Activated naive CD4-positive, alpha-beta T cell treated with anti-CD3 and anti-CD28 coated beads, Interleukin-2, amount 50 U/mL, for 72 hours (primary cell): Measurements from ENCODE around the gene IGFBP7. TPM values are rescaled to one million over a fixed set of nuclear protein-coding genes. Genes with fewer than 3 reads are reported as not detected.

Experiments
- ATAC-seq, 2 donors: fragments of 150-1000 bp; cut with Tn5 transposase; 2 replicates each; pipeline ENCODE4 v1.10.0; 2021; ENCODE audit warnings: mild to moderate bottlenecking in 2 of 2, moderate library complexity in 2 of 2
- DNase-seq, 2 donors: peaks; one replicate each; pipeline ENCODE4 v3.0.0; 2021 to 2022; ENCODE audit warnings: low spot score in 2 of 2
- H3K27ac Mint-ChIP-seq, 2 donors: one replicate each; pipeline ENCODE4 v1.8.0; 2022; ENCODE audit warnings: mild to moderate bottlenecking in 2 of 2, mixed read lengths in 2 of 2
- H3K36me3 Mint-ChIP-seq, 2 donors: one replicate each; pipeline ENCODE4 v1.8.0; 2022; ENCODE audit warnings: mixed read lengths in 2 of 2
- H3K9me3 Mint-ChIP-seq, 2 donors: one replicate each; pipeline ENCODE4 v1.8.0; 2022; ENCODE audit warnings: mixed read lengths in 2 of 2
- total RNA-seq, 2 donors: library from RNA; stranded (reverse); gene quantifications; one replicate each; pipeline ENCODE4 v1.2.3, GENCODE V29; 2022

Gene IGFBP7
- total RNA-seq, 2 donors from 2014 or later: 0.32 TPM; not detected in 1

GRCh38 chr4:57139783-57140182 is 29.6 kb upstream of the IGFBP7 start:
- no peaks in the 10 kb centered on the region for H3K36me3 Mint-ChIP-seq
- DNase-seq: no peak
- H3K27ac Mint-ChIP-seq: no peak overlapping the region
- H3K9me3 Mint-ChIP-seq: no peaks in the 10 kb centered on the region
- ATAC-seq: no peak

GRCh38 chr4:57137261-57137660 is 27.1 kb upstream of the IGFBP7 start:
- Mint-ChIP-seq H3K27ac (no peak overlapping the region), H3K36me3 (no peaks in the 10 kb centered on the region), H3K9me3 (no peaks in the 10 kb centered on the region)
- no peak for DNase-seq
- no peak for ATAC-seq

GRCh38 chr4:57136281-57136680 is 26.1 kb upstream of the IGFBP7 start:
- Mint-ChIP-seq H3K36me3 (no peaks in the 10 kb centered on the region), H3K9me3 (no peaks in the 10 kb centered on the region), H3K27ac (no peak overlapping the region)
- DNase-seq (no peak), ATAC-seq (no peak)

GRCh38 chr4:57132743-57133137 is 22.6 kb upstream of the IGFBP7 start:
- Mint-ChIP-seq H3K27ac (no peak overlapping the region), H3K9me3 (peaks cover 0 to under 1% of the 10 kb centered on the region in 2 donors), H3K36me3 (no peaks in the 10 kb centered on the region)
- no peak for ATAC-seq
- no peak for DNase-seq

- no peak for DNase-seq
- H3K27ac Mint-ChIP-seq: no peak overlapping the region
- peaks cover 2 to 6% of the 10 kb centered on the region in 2 donors for H3K36me3 Mint-ChIP-seq
- no peak for ATAC-seq
- H3K9me3 Mint-ChIP-seq: peaks cover 2 to 7% of the 10 kb centered on the region in 2 donors
Observed at GRCh38 chr4:57131849-57132742, 21.9 kb upstream of the IGFBP7 start.

- Mint-ChIP-seq H3K9me3 (peaks cover 9 to 13% of the 10 kb centered on the region in 2 donors), H3K27ac (no peak overlapping the region), H3K36me3 (peaks cover 9 to 14% of the 10 kb centered on the region in 2 donors)
- ATAC-seq (no peak), DNase-seq (no peak)
Observed at GRCh38 chr4:57129477-57129876, 19.3 kb upstream of the IGFBP7 start.

- peaks cover 9 to 13% of the 10 kb centered on the region in 2 donors for H3K9me3 Mint-ChIP-seq
- peaks cover 9 to 14% of the 10 kb centered on the region in 2 donors for H3K36me3 Mint-ChIP-seq
- ATAC-seq (no peak), DNase-seq (no peak)
- H3K27ac Mint-ChIP-seq: no peak overlapping the region
Observed at GRCh38 chr4:57127361-57127760, 17.2 kb upstream of the IGFBP7 start.

- Mint-ChIP-seq H3K27ac (no peak overlapping the region), H3K36me3 (peaks cover 9 to 14% of the 10 kb centered on the region in 2 donors), H3K9me3 (peaks cover 9 to 13% of the 10 kb centered on the region in 2 donors)
- ATAC-seq (no peak), DNase-seq (no peak)
Observed at GRCh38 chr4:57125996-57126395, 15.8 kb upstream of the IGFBP7 start.

- H3K9me3 Mint-ChIP-seq: peaks cover 9 to 13% of the 10 kb centered on the region in 2 donors
- H3K27ac Mint-ChIP-seq: no peak overlapping the region
- no peak for ATAC-seq
- no peak for DNase-seq
- H3K36me3 Mint-ChIP-seq: peaks cover 9 to 14% of the 10 kb centered on the region in 2 donors
Observed at GRCh38 chr4:57124145-57124544, 14.0 kb upstream of the IGFBP7 start.

GRCh38 chr4:57122959-57123358 is 12.8 kb upstream of the IGFBP7 start:
- Mint-ChIP-seq H3K27ac (no peak overlapping the region), H3K9me3 (peaks cover 9 to 13% of the 10 kb centered on the region in 2 donors), H3K36me3 (peaks cover 9 to 14% of the 10 kb centered on the region in 2 donors)
- ATAC-seq (no peak), DNase-seq (no peak)

- ATAC-seq: no peak
- H3K36me3 Mint-ChIP-seq: no peaks in the 10 kb centered on the region
Observed at GRCh38 chr4:57119054-57119651, 9.0 kb upstream of the IGFBP7 start.

GRCh38 chr4:57117491-57117890 is 7.3 kb upstream of the IGFBP7 start:
- Mint-ChIP-seq H3K9me3 (no peaks in the 10 kb centered on the region), H3K36me3 (no peaks in the 10 kb centered on the region), H3K27ac (no peak overlapping the region)
- ATAC-seq (no peak), DNase-seq (no peak)

More at GRCh38 chr4:57119054-57119651, 9.0 kb upstream of the IGFBP7 start:
- DNase-seq: no peak
- Mint-ChIP-seq H3K9me3 (no peaks in the 10 kb centered on the region), H3K27ac (no peak overlapping the region)

GRCh38 chr4:57116245-57116644 is 6.1 kb upstream of the IGFBP7 start:
- H3K36me3 Mint-ChIP-seq: peaks cover under 1 to 2% of the 10 kb centered on the region in 2 donors
- H3K9me3 Mint-ChIP-seq: no peaks in the 10 kb centered on the region
- DNase-seq: no peak
- H3K27ac Mint-ChIP-seq: no peak overlapping the region
- no peak for ATAC-seq

GRCh38 chr4:57114973-57115372 is 4.8 kb upstream of the IGFBP7 start:
- Mint-ChIP-seq H3K9me3 (no peaks in the 10 kb centered on the region), H3K36me3 (peaks cover 8 to 10% of the 10 kb centered on the region in 2 donors), H3K27ac (no peak overlapping the region)
- DNase-seq (no peak), ATAC-seq (no peak)

GRCh38 chr4:57113870-57114269 is 3.7 kb upstream of the IGFBP7 start:
- peaks cover 8 to 10% of the 10 kb centered on the region in 2 donors for H3K36me3 Mint-ChIP-seq
- ATAC-seq (no peak), DNase-seq (no peak)
- no peaks in the 10 kb centered on the region for H3K9me3 Mint-ChIP-seq
- no peak overlapping the region for H3K27ac Mint-ChIP-seq

GRCh38 chr4:57110640-57111511 is 691 bp upstream of the IGFBP7 start:
- Mint-ChIP-seq H3K9me3 (no peaks in the 10 kb centered on the region), H3K36me3 (peaks cover 8 to 10% of the 10 kb centered on the region in 2 donors), H3K27ac (peak overlapping the region; percentile 12 to 36)
- no peak for DNase-seq
- ATAC-seq: peak; percentile 47 to 58

- Mint-ChIP-seq H3K36me3 (peaks cover 8 to 10% of the 10 kb centered on the region in 2 donors), H3K27ac (no peak overlapping the region), H3K9me3 (no peaks in the 10 kb centered on the region)
- ATAC-seq (no peak), DNase-seq (no peak)
Observed at GRCh38 chr4:57109411-57109846, 756 bp downstream of the IGFBP7 start.
